Stimulated activated CD8-positive, alpha-beta memory T cell treated with anti-CD3 and anti-CD28 coated beads, Interleukin-12 subunit alpha, Interleukin-12 subunit beta, amount 100 ng/mL, for 4 hours (primary cell): ENCODE measurements around the gene WDFY1.

Experiments
- DNase-seq: peaks from one replicate; pipeline ENCODE4 v3.0.0-alpha.2; 2020; ENCODE audit warnings: low read depth

WDFY1 gene

GRCh38 chr2:223930103-223930976 lies 14.8 kb downstream of the WDFY1 start:
- no peak for DNase-seq

GRCh38 chr2:223929571-223930102 lies 15.5 kb downstream of the WDFY1 start:
- no peak for DNase-seq

GRCh38 chr2:223928113-223929006 lies 16.8 kb downstream of the WDFY1 start:
- DNase-seq: no peak

GRCh38 chr2:223925106-223925505 lies 20.0 kb downstream of the WDFY1 start:
- no peak for DNase-seq

- no peak for DNase-seq
These were observed 21.2 kb downstream of the WDFY1 start for GRCh38 chr2:223923976-223924375.

- DNase-seq: no peak
These were observed 22.8 kb downstream of the WDFY1 start for GRCh38 chr2:223922308-223922707.

GRCh38 chr2:223921204-223921603 lies 23.9 kb downstream of the WDFY1 start:
- no peak for DNase-seq

GRCh38 chr2:223920109-223920508 lies 25.0 kb downstream of the WDFY1 start:
- no peak for DNase-seq

GRCh38 chr2:223918671-223919134 lies 26.4 kb downstream of the WDFY1 start:
- DNase-seq: no peak

- DNase-seq: no peak
These were observed 28.8 kb downstream of the WDFY1 start for GRCh38 chr2:223916181-223916920.

- DNase-seq: no peak
These were observed 30.1 kb downstream of the WDFY1 start for GRCh38 chr2:223915071-223915470.

- DNase-seq: no peak
These were observed 30.8 kb downstream of the WDFY1 start for GRCh38 chr2:223914324-223914723.

GRCh38 chr2:223909001-223909741 lies 36.0 kb downstream of the WDFY1 start:
- no peak for DNase-seq

GRCh38 chr2:223908304-223908998 lies 36.7 kb downstream of the WDFY1 start:
- DNase-seq: no peak

- no peak for DNase-seq
These were observed 39.1 kb downstream of the WDFY1 start for GRCh38 chr2:223905996-223906395.

- no peak for DNase-seq
These were observed 43.3 kb downstream of the WDFY1 start for GRCh38 chr2:223901854-223902253.

- no peak for DNase-seq
These were observed 43.8 kb downstream of the WDFY1 start for GRCh38 chr2:223901311-223901710.

GRCh38 chr2:223900531-223900930 lies 44.6 kb downstream of the WDFY1 start:
- no peak for DNase-seq

GRCh38 chr2:223900066-223900465 lies 45.1 kb downstream of the WDFY1 start:
- DNase-seq: no peak

- no peak for DNase-seq
These were observed 47.3 kb downstream of the WDFY1 start for GRCh38 chr2:223897669-223898330.
